Activated CD4-positive, alpha-beta T cell treated with anti-CD3 and anti-CD28 coated beads, Interleukin-2, amount 50 U/mL, for 4 hours (primary cell): ENCODE results near the gene SAXO2.
"Not testable (repeated sequence)": the region's sequence is repeated elsewhere in the genome, so short reads cannot be mapped to it uniquely, and the experiment has no call there.

Experiments used
- DNase-seq, 2 experiments: peaks; one replicate each; pipeline ENCODE4 v3.0.0-alpha.2; 2020

SAXO2 gene

GRCh38 chr15:82315519-82316246 is 53.1 kb downstream of the SAXO2 start:
- DNase-seq = no peak

- DNase-seq = not testable (repeated sequence)
These were observed 53.9 kb downstream of the SAXO2 start for GRCh38 chr15:82316247-82317090.

- DNase-seq = no peak
These were observed 54.5 kb downstream of the SAXO2 start for GRCh38 chr15:82317091-82317489.

- DNase-seq = not testable (repeated sequence)
These were observed 54.9 kb downstream of the SAXO2 start for GRCh38 chr15:82317516-82317915.

- DNase-seq = not testable (repeated sequence)
These were observed 55.7 kb downstream of the SAXO2 start for GRCh38 chr15:82318281-82318680.

- DNase-seq = not testable (repeated sequence)
These were observed 57.1 kb downstream of the SAXO2 start for GRCh38 chr15:82319522-82320278.

GRCh38 chr15:82320861-82321260 is 58.2 kb downstream of the SAXO2 start:
- not testable (repeated sequence) for DNase-seq

GRCh38 chr15:82322488-82322887 is 59.9 kb downstream of the SAXO2 start:
- not testable (repeated sequence) for DNase-seq

GRCh38 chr15:82324831-82325230 is 62.2 kb downstream of the SAXO2 start:
- DNase-seq = not testable (repeated sequence)

- not testable (repeated sequence) for DNase-seq
These were observed 63.0 kb downstream of the SAXO2 start for GRCh38 chr15:82325646-82326045.

- not testable (repeated sequence) for DNase-seq
These were observed 64.3 kb downstream of the SAXO2 start for GRCh38 chr15:82326896-82327295.

- not testable (repeated sequence) for DNase-seq
These were observed 64.8 kb downstream of the SAXO2 start for GRCh38 chr15:82327372-82327771.

- not testable (repeated sequence) for DNase-seq
These were observed 66.4 kb downstream of the SAXO2 start for GRCh38 chr15:82329039-82329438.

GRCh38 chr15:82330921-82331320 is 68.3 kb downstream of the SAXO2 start:
- DNase-seq = not testable (repeated sequence)

GRCh38 chr15:82331576-82332304 is 69.1 kb downstream of the SAXO2 start:
- DNase-seq = not testable (repeated sequence)

- not testable (repeated sequence) for DNase-seq
These were observed 70.3 kb downstream of the SAXO2 start for GRCh38 chr15:82332711-82333602.

GRCh38 chr15:82333603-82334553 is 71.3 kb downstream of the SAXO2 start:
- not testable (repeated sequence) for DNase-seq
